Lower leg skin (tissue), 3 donors: ENCODE data around the gene SKIC2.

Experiments
- CTCF ChIP-seq, 3 donors: fragments of 450-650 bp; IDR thresholded peaks; one replicate each; pipeline ENCODE4 v1.5.1; 2016; ENCODE audit warnings: antibody characterized with exemption in 3 of 3, mild to moderate bottlenecking in 3 of 3, moderate library complexity in 2 of 3
- POLR2A ChIP-seq, 2 donors: fragments of 450-650 bp; IDR thresholded peaks; one replicate each; pipeline ENCODE4 v1.6.1; 2016 to 2017; ENCODE audit warnings: antibody characterized with exemption in 2 of 2, mild to moderate bottlenecking in 1 of 2, moderate library complexity in 1 of 2

GRCh38 chr6:31958741-31959739 is at the start of gene SKIC2, which contains the start of gene NELFE:
- TF ChIP-seq CTCF (IDR thresholded peaks at IDR 0.05) (no peak), POLR2A (IDR thresholded peaks at IDR 0.05) (peak in 1 of 2 donors; percentile 22)
